ENCODE measurements around the gene STK39.

Gene STK39

GRCh38 chr2:167933097-167933814, 314.1 kb downstream of the STK39 start:
- no peak for DNase-seq (ENCODE audit: low read depth, low spot score)

GRCh38 chr2:167932123-167932693, 315.2 kb downstream of the STK39 start:
- DNase-seq (ENCODE audit: low read depth, low spot score) = no peak

- DNase-seq (ENCODE audit: low read depth, low spot score) = no peak
These were observed 317.9 kb downstream of the STK39 start for GRCh38 chr2:167929484-167929883.

GRCh38 chr2:167928434-167928833, 319.0 kb downstream of the STK39 start:
- DNase-seq (ENCODE audit: low read depth, low spot score) = no peak

GRCh38 chr2:167925758-167926157, 321.6 kb downstream of the STK39 start:
- DNase-seq (ENCODE audit: low read depth, low spot score) = no peak

- DNase-seq (ENCODE audit: low read depth, low spot score) = no peak
These were observed 322.8 kb downstream of the STK39 start for GRCh38 chr2:167924556-167924955.

GRCh38 chr2:167916756-167917155, 330.6 kb downstream of the STK39 start:
- DNase-seq (ENCODE audit: low read depth, low spot score) = no peak

GRCh38 chr2:167914969-167915368, 332.4 kb downstream of the STK39 start:
- DNase-seq (ENCODE audit: low read depth, low spot score) = no peak

- DNase-seq (ENCODE audit: low read depth, low spot score) = no peak
These were observed 338.6 kb downstream of the STK39 start for GRCh38 chr2:167908786-167909185.

GRCh38 chr2:167905668-167906067, 341.7 kb downstream of the STK39 start:
- DNase-seq (ENCODE audit: low read depth, low spot score) = no peak
